ENCODE measurements around the gene SAP25. TPM values are rescaled to one million over a fixed set of nuclear protein-coding genes. Genes with fewer than 3 reads are reported as not detected.
A peak's percentile ranks its signal among the peaks of the same experiment; 100 is the strongest.

SAP25 gene
- total RNA-seq, 1 experiment from 2014 or later: 3.0 TPM

DNA sequence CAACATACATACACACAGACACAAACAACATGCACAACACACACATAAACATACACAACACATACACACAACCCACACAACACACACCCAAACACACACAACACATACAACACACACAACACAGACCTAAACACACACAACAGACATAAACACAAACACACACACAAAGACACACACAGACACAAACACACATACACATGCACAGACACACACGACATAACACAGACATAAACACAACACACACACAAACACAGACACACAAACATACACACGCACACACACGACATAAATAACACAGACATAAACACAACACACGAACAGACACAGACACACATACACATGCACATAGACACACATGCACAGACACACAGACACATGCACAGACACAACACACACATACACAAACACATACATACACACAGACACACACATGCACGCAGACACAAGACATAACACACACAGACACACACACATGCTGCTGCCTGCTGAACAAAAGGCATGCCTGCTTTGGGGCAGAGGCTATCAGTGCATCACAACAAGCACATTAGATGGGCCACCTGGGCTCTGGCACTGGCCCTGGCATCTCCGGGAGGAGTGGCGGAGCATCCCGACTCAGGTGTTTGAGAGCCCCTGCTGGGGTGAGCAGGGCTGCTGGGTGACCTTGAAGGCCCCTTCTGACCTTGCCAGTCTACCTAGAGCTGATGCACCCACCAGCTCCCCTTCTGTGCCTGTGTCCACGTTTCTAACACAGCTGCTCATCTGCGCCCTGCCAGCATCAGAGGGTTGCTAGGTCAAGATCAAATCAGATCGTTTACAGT, 7.0 kb upstream of the SAP25 start:
- Histone ChIP-seq H3K9me3 (ENCODE audit: control insufficient read depth, insufficient read depth, low read depth, low read length) (no peaks in the 10 kb centered on the region), H3K4me1 (ENCODE audit: control insufficient read depth, insufficient read depth, low read length) (peaks cover 12% of the 10 kb centered on the region), H3K4me3 (ENCODE audit: low read depth in 2 of 2, low read length in 2 of 2) (no peak overlapping the region), H3K36me3 (ENCODE audit: control insufficient read depth, insufficient read depth, low read length) (peaks cover 9% of the 10 kb centered on the region; the same call in 1 of the 2 replicates), H3K27ac (ENCODE audit: low read length) (no peak overlapping the region), H3K27me3 (ENCODE audit: control insufficient read depth, insufficient read depth, low read length) (no peaks in the 10 kb centered on the region)
- no peak for ATAC-seq
- DNase-seq (ENCODE audit: low read depth, low spot score): no peak
- ChIA-PET CTCF (no interaction called here), POLR2A (no interaction called here)
- TF ChIP-seq, protein P1, sequence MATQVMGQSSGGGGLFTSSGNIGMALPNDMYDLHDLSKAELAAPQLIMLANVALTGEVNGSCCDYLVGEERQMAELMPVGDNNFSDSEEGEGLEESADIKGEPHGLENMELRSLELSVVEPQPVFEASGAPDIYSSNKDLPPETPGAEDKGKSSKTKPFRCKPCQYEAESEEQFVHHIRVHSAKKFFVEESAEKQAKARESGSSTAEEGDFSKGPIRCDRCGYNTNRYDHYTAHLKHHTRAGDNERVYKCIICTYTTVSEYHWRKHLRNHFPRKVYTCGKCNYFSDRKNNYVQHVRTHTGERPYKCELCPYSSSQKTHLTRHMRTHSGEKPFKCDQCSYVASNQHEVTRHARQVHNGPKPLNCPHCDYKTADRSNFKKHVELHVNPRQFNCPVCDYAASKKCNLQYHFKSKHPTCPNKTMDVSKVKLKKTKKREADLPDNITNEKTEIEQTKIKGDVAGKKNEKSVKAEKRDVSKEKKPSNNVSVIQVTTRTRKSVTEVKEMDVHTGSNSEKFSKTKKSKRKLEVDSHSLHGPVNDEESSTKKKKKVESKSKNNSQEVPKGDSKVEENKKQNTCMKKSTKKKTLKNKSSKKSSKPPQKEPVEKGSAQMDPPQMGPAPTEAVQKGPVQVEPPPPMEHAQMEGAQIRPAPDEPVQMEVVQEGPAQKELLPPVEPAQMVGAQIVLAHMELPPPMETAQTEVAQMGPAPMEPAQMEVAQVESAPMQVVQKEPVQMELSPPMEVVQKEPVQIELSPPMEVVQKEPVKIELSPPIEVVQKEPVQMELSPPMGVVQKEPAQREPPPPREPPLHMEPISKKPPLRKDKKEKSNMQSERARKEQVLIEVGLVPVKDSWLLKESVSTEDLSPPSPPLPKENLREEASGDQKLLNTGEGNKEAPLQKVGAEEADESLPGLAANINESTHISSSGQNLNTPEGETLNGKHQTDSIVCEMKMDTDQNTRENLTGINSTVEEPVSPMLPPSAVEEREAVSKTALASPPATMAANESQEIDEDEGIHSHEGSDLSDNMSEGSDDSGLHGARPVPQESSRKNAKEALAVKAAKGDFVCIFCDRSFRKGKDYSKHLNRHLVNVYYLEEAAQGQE (IDR thresholded peaks at IDR 0.05; ENCODE audit: insufficient read depth in 1 of 2, low read depth in 2 of 2, low read length in 1 of 2): no peak
- TF ChIP-seq SIN3A (IDR thresholded peaks at IDR 0.05; ENCODE audit: borderline replicate concordance, insufficient read depth, low read depth, low read length) (no peak), TCF7L2 (IDR thresholded peaks at IDR 0.05; ENCODE audit: low read depth, low read length) (no peak), POLR2AphosphoS5 (IDR thresholded peaks at IDR 0.05; ENCODE audit: low read depth, low read length) (no peak)
- TF ChIP-seq, protein P2, sequence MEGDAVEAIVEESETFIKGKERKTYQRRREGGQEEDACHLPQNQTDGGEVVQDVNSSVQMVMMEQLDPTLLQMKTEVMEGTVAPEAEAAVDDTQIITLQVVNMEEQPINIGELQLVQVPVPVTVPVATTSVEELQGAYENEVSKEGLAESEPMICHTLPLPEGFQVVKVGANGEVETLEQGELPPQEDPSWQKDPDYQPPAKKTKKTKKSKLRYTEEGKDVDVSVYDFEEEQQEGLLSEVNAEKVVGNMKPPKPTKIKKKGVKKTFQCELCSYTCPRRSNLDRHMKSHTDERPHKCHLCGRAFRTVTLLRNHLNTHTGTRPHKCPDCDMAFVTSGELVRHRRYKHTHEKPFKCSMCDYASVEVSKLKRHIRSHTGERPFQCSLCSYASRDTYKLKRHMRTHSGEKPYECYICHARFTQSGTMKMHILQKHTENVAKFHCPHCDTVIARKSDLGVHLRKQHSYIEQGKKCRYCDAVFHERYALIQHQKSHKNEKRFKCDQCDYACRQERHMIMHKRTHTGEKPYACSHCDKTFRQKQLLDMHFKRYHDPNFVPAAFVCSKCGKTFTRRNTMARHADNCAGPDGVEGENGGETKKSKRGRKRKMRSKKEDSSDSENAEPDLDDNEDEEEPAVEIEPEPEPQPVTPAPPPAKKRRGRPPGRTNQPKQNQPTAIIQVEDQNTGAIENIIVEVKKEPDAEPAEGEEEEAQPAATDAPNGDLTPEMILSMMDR (IDR thresholded peaks at IDR 0.05): no peak
- in situ Hi-C loops (cut with HindIII; ENCODE audit: low pct_unique_long_range_greater_than_20kb, low sequenced_read_pairs): no loop called here
- no TSS peak for BruUV-seq (replicated peaks)
- intact Hi-C loops (cut with micrococcal nuclease; ENCODE audit: unreplicated experiment): no loop called here

DNA sequence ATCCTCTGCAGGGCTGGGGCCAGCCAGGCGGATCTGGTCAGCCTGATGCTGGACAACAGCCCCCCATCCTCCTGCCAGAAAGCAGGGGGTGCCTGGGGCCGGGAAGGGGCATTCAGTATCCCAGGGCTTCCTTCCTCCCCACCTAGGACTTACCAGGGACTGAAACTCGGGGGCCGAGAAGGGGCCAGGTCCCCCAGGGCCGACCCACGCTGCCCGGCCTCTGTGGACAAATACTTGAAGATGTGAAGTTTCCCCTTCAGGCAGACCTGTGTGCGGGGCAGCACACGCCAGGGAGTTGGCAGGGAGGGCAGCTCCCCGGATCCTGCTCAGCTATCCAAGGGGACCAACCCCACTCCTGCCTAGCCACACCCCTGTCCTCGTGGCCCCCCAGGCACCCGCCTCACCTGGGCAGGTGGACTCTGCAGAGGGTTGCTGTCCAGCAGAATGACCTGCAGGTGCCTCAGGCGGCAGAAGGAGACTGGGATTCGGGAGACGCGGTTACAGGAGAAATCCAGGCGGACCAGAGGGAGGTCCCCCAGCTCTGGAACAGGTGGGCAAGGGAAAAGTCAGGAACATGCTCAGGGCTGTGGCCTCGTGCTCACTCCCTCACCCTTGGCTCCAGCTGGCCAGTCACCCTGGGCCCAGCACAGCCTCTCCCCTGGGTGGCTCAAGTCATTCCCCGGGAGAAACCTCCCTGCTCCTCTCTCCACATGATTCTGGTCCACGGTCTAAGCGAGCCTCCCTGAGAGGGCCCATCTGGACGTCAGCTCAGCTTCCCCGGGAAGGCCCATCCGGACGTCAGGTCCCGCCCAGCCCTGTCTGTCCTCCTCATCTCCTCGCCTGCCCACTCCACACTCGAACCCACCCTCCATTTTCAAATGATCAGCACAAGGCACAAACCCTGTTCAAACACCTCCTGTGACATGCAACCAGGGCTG, 4.8 kb upstream of the SAP25 start:
- intact Hi-C loops (cut with micrococcal nuclease; ENCODE audit: unreplicated experiment) (no loop called here), in situ Hi-C loops (cut with HindIII; ENCODE audit: low pct_unique_long_range_greater_than_20kb, low sequenced_read_pairs) (no loop called here)
- POLR2A ChIA-PET: no interaction called here
- Histone ChIP-seq H3K4me1 (ENCODE audit: control insufficient read depth, insufficient read depth, low read length) (peaks cover under 1% of the 10 kb centered on the region; the same call in 1 of the 2 replicates), H3K4me3 (ENCODE audit: low read depth in 2 of 2, low read length in 2 of 2) (no peak overlapping the region), H3K9me3 (ENCODE audit: control insufficient read depth, insufficient read depth, low read depth, low read length) (no peaks in the 10 kb centered on the region), H3K27ac (ENCODE audit: low read length) (no peak overlapping the region), H3K36me3 (ENCODE audit: control insufficient read depth, insufficient read depth, low read length) (peaks cover 9% of the 10 kb centered on the region; the same call in 1 of the 2 replicates), H3K27me3 (ENCODE audit: control insufficient read depth, insufficient read depth, low read length) (no peaks in the 10 kb centered on the region)
- ATAC-seq (no peak), DNase-seq (ENCODE audit: low read depth, low spot score) (no peak)
- CTCF ChIA-PET: interaction anchor here (0.7 kb wide), 1 partner anchor 10 kb away, joined by 7 read pairs; no protein-coding TSS in a partner anchor
- TF ChIP-seq, protein P1 (IDR thresholded peaks at IDR 0.05; ENCODE audit: insufficient read depth in 1 of 2, low read depth in 2 of 2, low read length in 1 of 2): peak in 1 of 2 experiments; percentile 39; a peak in 1 of 4 replicates
- TF ChIP-seq SIN3A (IDR thresholded peaks at IDR 0.05; ENCODE audit: borderline replicate concordance, insufficient read depth, low read depth, low read length): no peak
- BruUV-seq (replicated peaks): no TSS peak

All from Panc1 (cell line).